GM12891 (cell line): ENCODE measurements around the gene MEIS1.

ENCODE experiments used
- PAX5 ChIP-seq: IDR thresholded peaks from 2 replicates; pipeline ENCODE4 v1.6.1; 2011; ENCODE audit warnings: low read length, moderate library complexity, mild to moderate bottlenecking; ENCODE audit not compliant: insufficient read depth, severe bottlenecking
- POLR2A ChIP-seq: IDR thresholded peaks from 2 replicates; pipeline ENCODE4 v1.6.1; 2011; ENCODE audit warnings: low read depth, low read length, control low read depth
- POLR2AphosphoS5 ChIP-seq: IDR thresholded peaks from 2 replicates; pipeline ENCODE4 v1.6.1; 2011; ENCODE audit warnings: low read depth, low read length, control low read depth
- TAF1 ChIP-seq: IDR thresholded peaks from 2 replicates; pipeline ENCODE4 v1.6.1; 2011; ENCODE audit warnings: low read depth, low read length, control low read depth

DNA sequence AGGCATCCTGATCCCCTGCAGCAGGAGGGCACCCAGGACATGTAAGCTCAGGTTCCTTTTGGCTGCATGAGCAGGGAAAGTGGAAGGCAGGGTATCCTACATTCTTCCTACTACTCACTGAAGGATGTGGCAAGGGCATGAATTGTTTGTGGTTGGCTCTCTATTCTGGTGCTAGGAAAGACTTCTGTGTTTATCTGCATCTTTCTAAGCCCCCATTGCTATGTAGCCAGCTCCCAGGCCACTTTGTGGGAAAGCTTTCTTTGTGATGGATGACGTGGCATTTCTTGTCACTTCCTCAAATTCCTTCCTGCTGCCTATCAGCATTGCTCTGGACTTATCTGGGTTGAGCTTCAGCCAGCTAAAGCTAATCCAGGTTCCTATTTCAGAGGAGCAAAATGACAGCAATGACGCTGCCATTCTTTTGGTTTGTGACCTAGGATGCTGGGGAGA, 46.2 kb downstream of the MEIS1 start:
- no peak for TF ChIP-seq POLR2A
- TF ChIP-seq TAF1, result no peak
- no peak for TF ChIP-seq POLR2AphosphoS5
- TF ChIP-seq PAX5, result no peak
